H1 (cell line): ENCODE data around the gene KLHL15. TPM values are rescaled to one million over a fixed set of nuclear protein-coding genes. Genes with fewer than 3 reads are reported as not detected.

ENCODE experiments used
- CTCF ChIA-PET: fragments of 300-600 bp; sonication (Branson Sonifier 250); formaldehyde crosslinking; loops from one replicate; lab custom pipeline; 2021; ENCODE audit not compliant: partially characterized antibody; lab: Charles Lee
- POLR2A ChIA-PET: fragments of 300-600 bp; sonication (Branson Sonifier 250); formaldehyde crosslinking; loops from one replicate; lab custom pipeline; 2021; ENCODE audit warnings: inconsistent platforms; ENCODE audit not compliant: partially characterized antibody; lab: Charles Lee
- DNase-seq, 2 experiments: peaks; one replicate each; pipeline versions ENCODE4 v3.0.0 to v3.0.0-alpha.2; 2010 to 2022; ENCODE audit warnings: low spot score in 2 of 2, low read depth in 1 of 2, mixed read lengths in 1 of 2
- FAIRE-seq: peaks from 2 replicates; lab custom pipeline; 2011; peaks lifted over from hg19 to GRCh38; lab: Jason Lieb, UNC
- H2AFZ ChIP-seq: 2 replicates; pipeline ENCODE4 v1.8.1; 2012; ENCODE audit warnings: low read length, inconsistent platforms
- H2AK5ac ChIP-seq: 2 replicates; pipeline ENCODE4 v1.6.1; 2013; ENCODE audit warnings: low read depth, low read length
- H2BK120ac ChIP-seq: replicated peaks from 2 replicates; pipeline ENCODE3; 2013; ENCODE audit warnings: low read depth, low read length, inconsistent platforms
- H2BK12ac ChIP-seq: 2 replicates; pipeline ENCODE4 v1.6.1; 2013; ENCODE audit warnings: low read depth, low read length
- H2BK15ac ChIP-seq: 2 replicates; pipeline ENCODE4 v1.6.1; 2013; ENCODE audit warnings: low read length
- H2BK20ac ChIP-seq: 2 replicates; pipeline ENCODE4 v1.6.1; 2013; ENCODE audit warnings: low read length
- H2BK5ac ChIP-seq: 2 replicates; pipeline ENCODE4 v1.6.1; 2013; ENCODE audit warnings: low read depth, low read length
- H3K14ac ChIP-seq: 2 replicates; pipeline ENCODE4 v1.6.1; 2013; ENCODE audit warnings: inconsistent platforms; ENCODE audit not compliant: insufficient read length
- H3K18ac ChIP-seq: 2 replicates; pipeline ENCODE4 v1.6.1; 2013; ENCODE audit warnings: low read length; ENCODE audit errors: extremely low read depth
- H3K23ac ChIP-seq: 2 replicates; pipeline ENCODE4 v1.6.1; 2013; ENCODE audit warnings: inconsistent platforms; ENCODE audit not compliant: insufficient read length
- H3K23me2 ChIP-seq: 2 replicates; pipeline ENCODE4 v1.6.1; 2013; ENCODE audit warnings: low read depth, low read length
- H3K27ac ChIP-seq: 2 replicates; pipeline ENCODE4 v1.6.1; 2011; ENCODE audit warnings: low read depth, low read length, inconsistent platforms
- H3K27me3 ChIP-seq, 4 experiments: replicated peaks in 1 of 4; 1 replicate in 1 of 4; 2 replicates in 3 of 4; pipeline versions ENCODE4 v1.6.1 to v1.8.1; 2011 to 2013; ENCODE audit warnings: low read length in 3 of 4, mild to moderate bottlenecking in 3 of 4, inconsistent platforms in 2 of 4, mixed read lengths in 2 of 4, moderate library complexity in 1 of 4; ENCODE audit not compliant: control insufficient read depth in 3 of 4, insufficient read depth in 3 of 4; ENCODE audit errors: extremely low read depth in 1 of 4
- H3K36me3 ChIP-seq, 4 experiments: 2 replicates each; pipeline versions ENCODE4 v1.6.1 to v1.8.1; 2011 to 2013; ENCODE audit warnings: mild to moderate bottlenecking in 4 of 4, low read length in 3 of 4, moderate library complexity in 2 of 4, control low read depth in 1 of 4, inconsistent platforms in 1 of 4; ENCODE audit not compliant: insufficient read depth in 4 of 4, control insufficient read depth in 2 of 4
- H3K4ac ChIP-seq: replicated peaks from 2 replicates; pipeline ENCODE3; 2013; ENCODE audit warnings: low read length, low read depth, mixed read lengths, inconsistent platforms; ENCODE audit not compliant: insufficient read length
- H3K4me1 ChIP-seq, 4 experiments: replicated peaks in 1 of 4; 1 replicate in 1 of 4; 2 replicates in 3 of 4; pipeline versions ENCODE4 v1.6.1 to v1.8.1; 2011 to 2013; ENCODE audit warnings: low read length in 3 of 4, inconsistent platforms in 2 of 4, mixed read lengths in 1 of 4; ENCODE audit not compliant: insufficient read depth in 4 of 4, control insufficient read depth in 3 of 4
- H3K4me2 ChIP-seq, 2 experiments: 2 replicates each; pipeline versions ENCODE4 v1.6.1 to v1.8.1; 2011 to 2013; ENCODE audit warnings: low read depth in 2 of 2, low read length in 2 of 2, control low read depth in 1 of 2, inconsistent platforms in 1 of 2, mild to moderate bottlenecking in 1 of 2; ENCODE audit not compliant: insufficient read depth in 1 of 2
- H3K4me3 ChIP-seq, 4 experiments: fragments of 200-600, 300-600 bp in 1 of 4; sonication (generic), shearing (Covaris generic), sonication (Bioruptor Twin) in 1 of 4; 2 replicates each; pipeline versions ENCODE4 v1.5.1 to v1.8.1; 2011 to 2016; ENCODE audit warnings: low read length in 4 of 4, low read depth in 3 of 4, control low read depth in 2 of 4, inconsistent platforms in 2 of 4, mild to moderate bottlenecking in 2 of 4, mixed read lengths in 1 of 4, moderate library complexity in 1 of 4; ENCODE audit not compliant: insufficient read depth in 2 of 4; ENCODE audit errors: extremely low read depth in 1 of 4
- H3K56ac ChIP-seq: replicated peaks from 2 replicates; pipeline ENCODE3; 2013; ENCODE audit warnings: low read depth, mild to moderate bottlenecking, mixed read lengths, low read length, inconsistent platforms; ENCODE audit not compliant: insufficient read length
- H3K79me1 ChIP-seq: 2 replicates; pipeline ENCODE4 v1.6.1; 2013; ENCODE audit warnings: low read depth, low read length, control low read depth
- H3K79me2 ChIP-seq, 2 experiments: 2 replicates each; pipeline versions ENCODE4 v1.6.1 to v1.8.1; 2012 to 2013; ENCODE audit warnings: low read length in 2 of 2, mild to moderate bottlenecking in 2 of 2, inconsistent platforms in 1 of 2; ENCODE audit not compliant: insufficient read depth in 2 of 2, control insufficient read depth in 1 of 2
- H3K9ac ChIP-seq, 4 experiments: replicated peaks in 1 of 4; 1 replicate in 1 of 4; 2 replicates in 3 of 4; pipeline versions ENCODE4 v1.6.1 to v1.8.1; 2011 to 2013; ENCODE audit warnings: low read depth in 3 of 4, low read length in 3 of 4, control low read depth in 2 of 4, mild to moderate bottlenecking in 2 of 4, moderate library complexity in 2 of 4, inconsistent platforms in 1 of 4; ENCODE audit errors: extremely low read depth in 1 of 4
- H3K9me3 ChIP-seq, 2 experiments: 2 replicates each; pipeline versions ENCODE4 v1.6.1 to v1.8.1; 2012 to 2013; ENCODE audit warnings: mild to moderate bottlenecking in 2 of 2, moderate library complexity in 2 of 2, control low read depth in 1 of 2, inconsistent platforms in 1 of 2, low read depth in 1 of 2, low read length in 1 of 2, mixed read lengths in 1 of 2; ENCODE audit not compliant: insufficient read depth in 2 of 2
- H4K20me1 ChIP-seq, 2 experiments: replicated peaks in 1 of 2; 2 replicates each; pipeline versions ENCODE3 to v1.8.1; 2011 to 2013; ENCODE audit warnings: inconsistent platforms in 2 of 2, low read length in 2 of 2, mild to moderate bottlenecking in 1 of 2; ENCODE audit not compliant: insufficient read depth in 2 of 2, control insufficient read depth in 1 of 2
- H4K5ac ChIP-seq: 2 replicates; pipeline ENCODE4 v1.6.1; 2013; ENCODE audit warnings: low read length, low read depth, mixed read lengths, inconsistent platforms; ENCODE audit not compliant: insufficient read length
- H4K8ac ChIP-seq: 2 replicates; pipeline ENCODE4 v1.8.0; 2013; ENCODE audit warnings: mild to moderate bottlenecking, moderate library complexity, low read length, inconsistent platforms; ENCODE audit not compliant: insufficient read depth; ENCODE audit errors: extremely low read depth
- H4K91ac ChIP-seq: replicated peaks from 2 replicates; pipeline ENCODE3; 2013; ENCODE audit warnings: low read length, mixed read lengths, inconsistent platforms; ENCODE audit not compliant: insufficient read length
- MAFK ChIP-seq: IDR thresholded peaks from 2 replicates; pipeline ENCODE4 v1.6.1; 2012; ENCODE audit warnings: low read depth, mild to moderate bottlenecking, improper control_type of control experiment, low read length
- WGBS, 2 experiments: shearing (Covaris generic) in 1 of 2; methylation state at CpG; one replicate each; pipeline versions ENCODE4 v1.1.6 to v1.1.7; 2013 to 2015; ENCODE audit warnings: low lambda C conversion rate in 2 of 2, mixed read lengths in 2 of 2, inconsistent platforms in 1 of 2, low coverage in 1 of 2, missing lambda C conversion rate in 1 of 2; ENCODE audit not compliant: insufficient replicate concordance in 2 of 2, insufficient coverage in 1 of 2, insufficient read length in 1 of 2; ENCODE audit errors: extremely low coverage in 1 of 2, missing lambda C conversion rate in 1 of 2; 5-methylcytosine and 5-hydroxymethylcytosine counted together
- polyA plus RNA-seq, 7 experiments: library from polyadenylated mRNA; depleted of rRNA in 3 of 7; stranded (reverse) in 5 of 7; unstranded in 2 of 7; fragments of >200 nt in 5 of 7; fragments of 200-250 nt in 2 of 7; gene quantifications; 1 replicate in 5 of 7; 2 replicates in 1 of 7; 4 replicates in 1 of 7; pipeline versions ENCODE4 v1.2.1 to v1.2.3, GENCODE V29; 2011 to 2013; ENCODE audit warnings: missing spikeins in 2 of 7, mixed read lengths in 2 of 7
- total RNA-seq: library from RNA; stranded (reverse); fragmentation: NEBNext Ultra II Directional; extraction: Animal tissue kit (Norgen Biotek cat#: 25700); gene quantifications from 2 replicates; pipeline ENCODE4 v1.2.1, GENCODE V29; 2021

KLHL15 gene
- total and polyA plus RNA-seq, 2 of the 8 experiments (the other 6 are each of a cell fraction or from before 2014, with no cell fraction given), result 3.7 to 8.9 TPM

DNA sequence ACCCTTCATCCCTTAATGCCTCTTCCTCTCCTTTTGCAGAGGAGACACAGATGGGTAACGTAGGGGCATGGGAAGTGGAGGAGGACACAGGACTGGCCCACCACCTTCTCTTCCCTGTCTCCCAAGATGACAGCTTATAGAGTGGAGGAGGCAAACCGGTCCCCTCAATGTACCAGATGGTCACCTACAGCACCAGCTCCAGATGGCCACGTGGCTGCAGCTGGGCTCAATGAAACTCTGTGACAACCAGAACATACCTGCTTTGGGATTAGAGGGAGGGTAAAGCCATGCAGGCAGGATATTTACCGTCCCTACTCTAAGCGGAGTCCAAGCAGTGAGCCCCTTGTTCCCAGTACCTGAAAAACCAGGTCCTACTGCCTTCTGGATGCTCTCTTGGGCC, 7.5 kb upstream of the KLHL15 start:
- Histone ChIP-seq H3K56ac (no peak overlapping the region), H4K20me1 (no peaks in the 10 kb centered on the region), H3K4me1 (no peaks in the 10 kb centered on the region), H3K79me1 (no peaks in the 10 kb centered on the region), H3K18ac (no peak overlapping the region), H3K9ac (no peak overlapping the region), H3K14ac (no peak overlapping the region), H2BK120ac (no peak overlapping the region)
- DNase-seq, result no peak
- whole genome bisulfite sequencing, 2 experiments, result 82% methylated on average over 4 of the region's 5 CpGs; no CpG with 5 or more reads in 1 of the 2 experiments
- ChIA-PET CTCF (no interaction called here), POLR2A (no interaction called here)
- TF ChIP-seq MAFK, result no peak
- TF ChIP-seq, all 59 proteins: peak for 0
- Histone ChIP-seq H4K5ac (no peak overlapping the region), H3K4me2 (no peak overlapping the region), H4K8ac (no peak overlapping the region), H3K9me3 (no peaks in the 10 kb centered on the region), H2AFZ (no peak overlapping the region), H3K79me2 (no peaks in the 10 kb centered on the region), H3K4ac (no peak overlapping the region), H3K23ac (no peak overlapping the region), H3K27me3 (peaks cover 0 to 3% (median 0%) of the 10 kb centered on the region in 4 experiments; a peak in 2 of 7 replicates), H4K91ac (no peak overlapping the region), H2BK15ac (no peak overlapping the region), H3K27ac (no peak overlapping the region), H3K23me2 (no peaks in the 10 kb centered on the region), H2BK20ac (no peak overlapping the region), H2AK5ac (no peak overlapping the region), H3K36me3 (no peaks in the 10 kb centered on the region), H3K4me3 (no peak overlapping the region), H2BK5ac (no peak overlapping the region), H2BK12ac (no peak overlapping the region)
- FAIRE-seq, result no peak
